Stimulated activated CD4-positive, alpha-beta T cell treated with anti-CD3 and anti-CD28 coated beads, Interleukin-1b, Interleukin-23, amount 100 ng/mL, for 1 hour (primary cell): Measurements from ENCODE around the gene COL9A1.
"Not testable (repeated sequence)": the region's sequence is repeated elsewhere in the genome, so short reads cannot be mapped to it uniquely, and the experiment has no call there.

Experiments
- DNase-seq, 2 donors: peaks; one replicate each; pipeline ENCODE4 v3.0.0-alpha.2; 2020; ENCODE audit warnings: low read depth in 2 of 2

COL9A1 gene

GRCh38 chr6:70303034-70303525, at the start of gene COL9A1:
Gene COL9A1, minus strand, starts transcription at chr6:70303084. Its CDS starts 160 bp downstream, at chr6:70302924.
- DNase-seq = no peak

GRCh38 chr6:70351461-70351860, 48.6 kb upstream of the COL9A1 start:
- no peak for DNase-seq

GRCh38 chr6:70345619-70346018, 42.7 kb upstream of the COL9A1 start:
- DNase-seq = no peak

- no peak for DNase-seq
Observed at GRCh38 chr6:70343313-70343712, 40.4 kb upstream of the COL9A1 start.

- DNase-seq = not testable (repeated sequence)
Observed at GRCh38 chr6:70339810-70340209, 36.9 kb upstream of the COL9A1 start.

GRCh38 chr6:70338775-70339174, 35.9 kb upstream of the COL9A1 start:
- DNase-seq = no peak

- DNase-seq = no peak
Observed at GRCh38 chr6:70337743-70338105, 34.8 kb upstream of the COL9A1 start.

- no peak for DNase-seq
Observed at GRCh38 chr6:70336996-70337742, 34.3 kb upstream of the COL9A1 start.

- no peak for DNase-seq
Observed at GRCh38 chr6:70327036-70327435, 24.2 kb upstream of the COL9A1 start.

- no peak for DNase-seq
Observed at GRCh38 chr6:70325009-70325408, 22.1 kb upstream of the COL9A1 start.

GRCh38 chr6:70317799-70318198, 14.9 kb upstream of the COL9A1 start:
- not testable (repeated sequence) for DNase-seq

GRCh38 chr6:70315079-70315751, 12.3 kb upstream of the COL9A1 start:
- no peak for DNase-seq

- no peak for DNase-seq
Observed at GRCh38 chr6:70314296-70314695, 11.4 kb upstream of the COL9A1 start.

GRCh38 chr6:70312165-70312745, 9.4 kb upstream of the COL9A1 start:
- no peak for DNase-seq

GRCh38 chr6:70310063-70310694, 7.3 kb upstream of the COL9A1 start:
- no peak for DNase-seq

GRCh38 chr6:70309243-70309642, 6.4 kb upstream of the COL9A1 start:
- DNase-seq = no peak

- DNase-seq = not testable (repeated sequence)
Observed at GRCh38 chr6:70308142-70308541, 5.3 kb upstream of the COL9A1 start.

- DNase-seq = no peak
Observed at GRCh38 chr6:70307008-70307407, 4.1 kb upstream of the COL9A1 start.

GRCh38 chr6:70304616-70305015, 1.7 kb upstream of the COL9A1 start:
- DNase-seq = no peak

- no peak for DNase-seq
Observed at GRCh38 chr6:70299456-70299855, 3.4 kb downstream of the COL9A1 start.

GRCh38 chr6:70298068-70298467, 4.8 kb downstream of the COL9A1 start:
- no peak for DNase-seq

- no peak for DNase-seq
Observed at GRCh38 chr6:70292193-70292592, 10.7 kb downstream of the COL9A1 start.
